ENCODE measurements around the gene KRT3.

The KRT3 gene

GRCh38 chr12:52813203-52813819, 17.4 kb upstream of the KRT3 start:
- DNase-seq (ENCODE audit: insufficient read length, low spot score) (no peak), FAIRE-seq (no peak)
- no peak for TF ChIP-seq CTCF (IDR thresholded peaks at IDR 0.05; ENCODE audit: insufficient read depth, missing control alignments)

GRCh38 chr12:52812749-52813148, 16.8 kb upstream of the KRT3 start:
- no peak for FAIRE-seq
- TF ChIP-seq CTCF (IDR thresholded peaks at IDR 0.05; ENCODE audit: insufficient read depth, missing control alignments): no peak
- no peak for DNase-seq (ENCODE audit: insufficient read length, low spot score)

- FAIRE-seq (no peak), DNase-seq (ENCODE audit: insufficient read length, low spot score) (no peak)
Observed at GRCh38 chr12:52812073-52812400, 16.1 kb upstream of the KRT3 start.

GRCh38 chr12:52811191-52812072, 15.5 kb upstream of the KRT3 start:
- DNase-seq (ENCODE audit: insufficient read length, low spot score) (no peak), FAIRE-seq (no peak)
- TF ChIP-seq CTCF (IDR thresholded peaks at IDR 0.05; ENCODE audit: insufficient read depth, missing control alignments): no peak

More at GRCh38 chr12:52812073-52812400, 16.1 kb upstream of the KRT3 start:
- TF ChIP-seq CTCF (IDR thresholded peaks at IDR 0.05; ENCODE audit: insufficient read depth, missing control alignments): no peak

- no peak for DNase-seq (ENCODE audit: insufficient read length, low spot score)
- no peak for TF ChIP-seq CTCF (IDR thresholded peaks at IDR 0.05; ENCODE audit: insufficient read depth, missing control alignments)
- FAIRE-seq: no peak
Observed at GRCh38 chr12:52810554-52810953, 14.6 kb upstream of the KRT3 start.

- no peak for FAIRE-seq
- no peak for DNase-seq (ENCODE audit: insufficient read length, low spot score)
- no peak for TF ChIP-seq CTCF (IDR thresholded peaks at IDR 0.05; ENCODE audit: insufficient read depth, missing control alignments)
Observed at GRCh38 chr12:52809166-52809565, 13.2 kb upstream of the KRT3 start.
